Measurements from ENCODE around the gene ACY1.

DNA sequence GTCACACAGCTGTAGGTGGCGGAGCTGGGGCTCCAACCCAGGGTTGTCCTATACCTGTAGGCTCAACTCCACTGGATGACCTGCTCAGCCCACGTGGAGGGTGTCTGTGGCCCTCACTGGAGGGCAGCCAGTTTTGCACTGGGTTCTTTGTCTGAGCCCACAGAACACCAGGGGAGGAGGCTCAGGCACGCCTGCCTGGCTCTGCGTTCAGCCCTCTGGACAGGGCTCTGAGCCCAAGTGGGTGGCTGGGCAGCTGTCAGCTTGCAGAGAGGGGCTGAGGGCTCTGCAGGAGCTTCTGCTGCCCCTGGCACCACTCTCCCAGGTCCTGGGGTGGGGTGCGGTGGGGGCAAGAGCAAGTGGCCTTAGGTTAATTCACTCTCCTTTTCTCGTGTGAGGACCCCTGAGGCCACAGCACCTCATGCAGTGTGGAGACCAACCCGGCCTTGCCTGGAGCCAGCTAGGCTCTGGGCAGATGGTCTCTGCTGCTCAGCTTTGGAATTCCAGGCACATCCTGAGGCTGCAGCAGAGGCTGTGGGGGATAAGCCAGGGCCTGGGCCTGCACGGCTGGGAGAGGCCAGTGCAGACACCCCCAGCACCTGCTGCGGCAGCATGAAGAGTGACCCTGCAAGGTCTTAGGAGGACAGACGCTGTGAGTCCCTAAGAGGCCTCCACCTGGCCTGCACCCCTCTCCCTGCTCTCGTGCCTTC, 49.5 kb downstream of the ACY1 start:
- TF ChIP-seq, protein P1, sequence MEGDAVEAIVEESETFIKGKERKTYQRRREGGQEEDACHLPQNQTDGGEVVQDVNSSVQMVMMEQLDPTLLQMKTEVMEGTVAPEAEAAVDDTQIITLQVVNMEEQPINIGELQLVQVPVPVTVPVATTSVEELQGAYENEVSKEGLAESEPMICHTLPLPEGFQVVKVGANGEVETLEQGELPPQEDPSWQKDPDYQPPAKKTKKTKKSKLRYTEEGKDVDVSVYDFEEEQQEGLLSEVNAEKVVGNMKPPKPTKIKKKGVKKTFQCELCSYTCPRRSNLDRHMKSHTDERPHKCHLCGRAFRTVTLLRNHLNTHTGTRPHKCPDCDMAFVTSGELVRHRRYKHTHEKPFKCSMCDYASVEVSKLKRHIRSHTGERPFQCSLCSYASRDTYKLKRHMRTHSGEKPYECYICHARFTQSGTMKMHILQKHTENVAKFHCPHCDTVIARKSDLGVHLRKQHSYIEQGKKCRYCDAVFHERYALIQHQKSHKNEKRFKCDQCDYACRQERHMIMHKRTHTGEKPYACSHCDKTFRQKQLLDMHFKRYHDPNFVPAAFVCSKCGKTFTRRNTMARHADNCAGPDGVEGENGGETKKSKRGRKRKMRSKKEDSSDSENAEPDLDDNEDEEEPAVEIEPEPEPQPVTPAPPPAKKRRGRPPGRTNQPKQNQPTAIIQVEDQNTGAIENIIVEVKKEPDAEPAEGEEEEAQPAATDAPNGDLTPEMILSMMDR (IDR thresholded peaks at IDR 0.05), result no peak
- no peak for TF ChIP-seq POLR2A (IDR thresholded peaks at IDR 0.05)

Measured in esophagus squamous epithelium (tissue), 4 donors.